Ishikawa (cell line): ENCODE measurements around the gene SPDYE6.

Source experiments
- CEBPB ChIP-seq: IDR thresholded peaks from 2 replicates; pipeline ENCODE4 v1.6.1; 2012
- CREB1 ChIP-seq: IDR thresholded peaks from 2 replicates; pipeline ENCODE4 v1.6.1; 2012; ENCODE audit warnings: low read depth
- EGR1 ChIP-seq: IDR thresholded peaks from 2 replicates; pipeline ENCODE4 v1.6.1; 2012
- EP300 ChIP-seq: IDR thresholded peaks from 2 replicates; pipeline ENCODE4 v1.6.1; 2012; ENCODE audit warnings: borderline replicate concordance
- FOXM1 ChIP-seq: IDR thresholded peaks from 2 replicates; pipeline ENCODE4 v1.6.1; 2012; ENCODE audit warnings: low read depth, borderline replicate concordance
- MAX ChIP-seq: IDR thresholded peaks from 2 replicates; pipeline ENCODE4 v1.6.1; 2012
- NFIC ChIP-seq: IDR thresholded peaks from 2 replicates; pipeline ENCODE4 v1.6.1; 2012
- RAD21 ChIP-seq: IDR thresholded peaks from 2 replicates; pipeline ENCODE4 v1.6.1; 2012; ENCODE audit warnings: low read depth
- REST ChIP-seq: IDR thresholded peaks from 2 replicates; pipeline ENCODE4 v1.6.1; 2012; ENCODE audit warnings: low read depth, mild to moderate bottlenecking
- TAF1 ChIP-seq: IDR thresholded peaks from 2 replicates; pipeline ENCODE4 v1.6.1; 2012; ENCODE audit warnings: low read depth, mild to moderate bottlenecking
- TCF12 ChIP-seq: IDR thresholded peaks from 2 replicates; pipeline ENCODE4 v1.6.1; 2012; ENCODE audit warnings: low read depth
- TEAD4 ChIP-seq: IDR thresholded peaks from 2 replicates; pipeline ENCODE4 v1.6.1; 2012
- USF1 ChIP-seq: IDR thresholded peaks from 2 replicates; pipeline ENCODE4 v1.6.1; 2012
- YY1 ChIP-seq: IDR thresholded peaks from 2 replicates; pipeline ENCODE4 v1.6.1; 2012; ENCODE audit warnings: low read depth
- ZBTB7A ChIP-seq: IDR thresholded peaks from 2 replicates; pipeline ENCODE4 v1.6.1; 2012; ENCODE audit warnings: low read depth

The SPDYE6 gene

GRCh38 chr7:102395873-102396709 is 39.8 kb upstream of the SPDYE6 start, which contains the start of gene PRKRIP1:
Gene PRKRIP1 (plus strand): TSS chr7:102396363. CDS start chr7:102396412, 49 bp downstream.
- TF ChIP-seq CEBPB (peak; percentile 38; the same call in 1 of the 2 replicates), YY1 (peak; percentile 22; the same call in 1 of the 2 replicates), CREB1 (peak; percentile 94), ZBTB7A (no peak), TCF12 (peak; percentile 50), REST (no peak), FOXM1 (no peak), NFIC (peak; percentile 40; the same call in 1 of the 2 replicates)

GRCh38 chr7:102395592-102395872 is 39.3 kb upstream of the SPDYE6 start:
- TF ChIP-seq EP300, result no peak
- no peak for TF ChIP-seq TAF1
- TF ChIP-seq CREB1, result no peak
- no peak for TF ChIP-seq FOXM1
- TF ChIP-seq CEBPB, result no peak
- TF ChIP-seq YY1, result no peak
- no peak for TF ChIP-seq MAX
- TF ChIP-seq TEAD4, result no peak
- no peak for TF ChIP-seq NFIC
- no peak for TF ChIP-seq RAD21
- no peak for TF ChIP-seq TCF12
- no peak for TF ChIP-seq EGR1
- no peak for TF ChIP-seq USF1
- TF ChIP-seq ZBTB7A, result no peak
- no peak for TF ChIP-seq REST

- TF ChIP-seq FOXM1 (no peak), REST (no peak), TCF12 (peak; percentile 54; the same call in 1 of the 2 replicates), EP300 (peak; percentile 60; the same call in 1 of the 2 replicates), ZBTB7A (no peak), TEAD4 (peak; percentile 86), CREB1 (no peak), USF1 (peak; percentile 49)
Measured at GRCh38 chr7:102393467-102393866, 37.2 kb upstream of the SPDYE6 start.

GRCh38 chr7:102392330-102392729 is 36.1 kb upstream of the SPDYE6 start:
- TF ChIP-seq YY1 (no peak), EP300 (no peak), TEAD4 (no peak), REST (no peak), USF1 (no peak), ZBTB7A (no peak), NFIC (no peak), MAX (no peak), CREB1 (no peak), EGR1 (no peak), TCF12 (no peak), RAD21 (no peak), CEBPB (no peak), TAF1 (no peak)
